Transverse colon (tissue), 4 donors: ENCODE results near the gene HDAC7.

Source experiments
- CTCF ChIP-seq, 5 experiments: fragments of 200-600 bp in 3 of 5; fragments of 450-650 bp in 2 of 5; sonication (generic) in 3 of 5; IDR thresholded peaks; 1 replicate in 2 of 5; 2 replicates in 3 of 5; pipeline ENCODE4 v1.5.1; 2016 to 2017; ENCODE audit warnings: antibody characterized with exemption in 5 of 5, inconsistent platforms in 3 of 5, mild to moderate bottlenecking in 2 of 5, moderate library complexity in 1 of 5
- EP300 ChIP-seq: sonication (generic); formaldehyde crosslinking; IDR thresholded peaks from one replicate; pipeline ENCODE4 v1.6.1; 2017; ENCODE audit warnings: antibody characterized with exemption, low read depth
- POLR2A ChIP-seq: fragments of 450-650 bp; IDR thresholded peaks from one replicate; pipeline ENCODE4 v1.6.1; 2016; ENCODE audit warnings: antibody characterized with exemption, mild to moderate bottlenecking, moderate library complexity
- POLR2AphosphoS5 ChIP-seq, 3 donors: sonication (generic); formaldehyde crosslinking; IDR thresholded peaks; one replicate each; pipeline ENCODE4 v1.6.1; 2016; ENCODE audit warnings: antibody characterized with exemption in 3 of 3

DNA sequence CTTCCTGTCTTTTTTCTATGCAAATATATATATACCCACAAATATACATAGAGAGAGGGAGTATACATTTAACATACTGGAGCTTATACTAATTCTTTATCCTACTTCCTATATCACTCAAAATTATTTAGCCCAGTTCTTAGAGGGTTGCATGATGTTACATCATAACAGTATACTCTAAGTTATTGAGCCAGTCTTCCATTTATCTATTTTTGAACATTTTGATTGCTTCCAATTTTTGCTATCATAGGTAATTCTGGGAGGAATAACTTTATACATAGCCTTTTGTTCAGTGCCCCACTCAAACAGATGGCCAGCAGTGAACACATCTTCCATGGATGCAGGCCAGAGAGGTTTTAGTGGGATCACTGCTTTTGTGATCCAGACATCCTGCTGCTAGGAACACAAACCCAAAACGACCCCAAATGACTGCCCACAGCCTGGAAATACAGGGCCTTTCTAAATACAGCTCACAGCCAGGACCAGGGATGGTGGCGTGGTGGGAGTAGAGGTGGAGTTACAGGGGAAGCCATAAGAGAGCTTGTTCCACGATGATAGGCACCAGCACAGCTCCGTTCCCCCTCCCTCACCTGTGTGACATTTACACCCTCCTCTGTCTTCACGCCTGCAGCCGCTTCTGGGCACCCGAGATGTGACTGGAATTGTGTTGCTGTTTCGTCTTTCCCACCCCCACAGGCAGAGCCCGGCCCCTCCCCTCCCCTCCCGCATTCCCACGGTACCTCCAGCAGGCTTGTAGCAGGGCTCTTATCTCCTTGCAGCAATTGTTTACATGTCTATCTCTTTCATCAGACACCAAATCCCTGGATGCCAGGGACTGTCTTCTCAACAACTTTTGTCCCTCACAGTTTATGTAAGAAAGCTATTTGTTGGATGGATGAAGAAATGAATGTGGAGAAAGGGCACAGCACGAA is 30.7 kb upstream of the HDAC7 start:
- no peak for TF ChIP-seq POLR2A
- no peak for TF ChIP-seq CTCF (IDR thresholded peaks at IDR 0.05)
- TF ChIP-seq POLR2AphosphoS5 (IDR thresholded peaks at IDR 0.05) = no peak
- no peak for TF ChIP-seq EP300
